ENCODE measurements around the gene GABRG3.

DNA sequence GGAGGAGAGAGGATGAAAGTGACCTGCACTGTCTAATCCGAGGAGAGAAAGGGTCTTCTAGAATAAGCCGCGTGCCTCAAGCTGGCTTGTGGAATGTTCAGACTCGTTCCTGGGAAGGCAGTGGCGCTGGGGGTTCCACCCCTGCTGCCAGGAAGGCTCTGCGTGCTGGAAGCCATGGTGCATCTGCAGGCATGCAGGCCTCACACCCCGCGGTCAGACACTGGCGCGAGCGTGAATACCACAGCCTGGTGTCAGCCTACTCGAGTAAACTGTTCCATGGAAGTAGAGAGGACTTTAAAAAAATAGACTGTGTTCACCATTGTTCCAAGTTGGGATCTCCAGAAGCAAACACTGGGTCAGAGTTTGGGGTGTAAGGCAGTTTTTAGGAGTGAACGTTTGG, 25.9 kb upstream of the GABRG3 start:
- TF ChIP-seq, protein P1, sequence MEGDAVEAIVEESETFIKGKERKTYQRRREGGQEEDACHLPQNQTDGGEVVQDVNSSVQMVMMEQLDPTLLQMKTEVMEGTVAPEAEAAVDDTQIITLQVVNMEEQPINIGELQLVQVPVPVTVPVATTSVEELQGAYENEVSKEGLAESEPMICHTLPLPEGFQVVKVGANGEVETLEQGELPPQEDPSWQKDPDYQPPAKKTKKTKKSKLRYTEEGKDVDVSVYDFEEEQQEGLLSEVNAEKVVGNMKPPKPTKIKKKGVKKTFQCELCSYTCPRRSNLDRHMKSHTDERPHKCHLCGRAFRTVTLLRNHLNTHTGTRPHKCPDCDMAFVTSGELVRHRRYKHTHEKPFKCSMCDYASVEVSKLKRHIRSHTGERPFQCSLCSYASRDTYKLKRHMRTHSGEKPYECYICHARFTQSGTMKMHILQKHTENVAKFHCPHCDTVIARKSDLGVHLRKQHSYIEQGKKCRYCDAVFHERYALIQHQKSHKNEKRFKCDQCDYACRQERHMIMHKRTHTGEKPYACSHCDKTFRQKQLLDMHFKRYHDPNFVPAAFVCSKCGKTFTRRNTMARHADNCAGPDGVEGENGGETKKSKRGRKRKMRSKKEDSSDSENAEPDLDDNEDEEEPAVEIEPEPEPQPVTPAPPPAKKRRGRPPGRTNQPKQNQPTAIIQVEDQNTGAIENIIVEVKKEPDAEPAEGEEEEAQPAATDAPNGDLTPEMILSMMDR (optimal IDR thresholded peaks at IDR 0.05 in 1 of 3, IDR thresholded peaks at IDR 0.05 in 1 of 3, conservative IDR thresholded peaks at IDR 0.05 in 1 of 3; ENCODE audit: extremely low read depth in 1 of 3, insufficient read depth in 2 of 3, low read length in 3 of 3): no peak
- no peak for TF ChIP-seq EZH2 (IDR thresholded peaks at IDR 0.05; ENCODE audit: low read length)
